H1 (cell line): Measurements from ENCODE around the gene STX2. TPM values are rescaled to one million over a fixed set of nuclear protein-coding genes. Genes with fewer than 3 reads are reported as not detected.

Experiments
- CTCF ChIA-PET: fragments of 300-600 bp; sonication (Branson Sonifier 250); formaldehyde crosslinking; loops from one replicate; lab custom pipeline; 2021; ENCODE audit not compliant: partially characterized antibody; lab: Charles Lee
- POLR2A ChIA-PET: fragments of 300-600 bp; sonication (Branson Sonifier 250); formaldehyde crosslinking; loops from one replicate; lab custom pipeline; 2021; ENCODE audit warnings: inconsistent platforms; ENCODE audit not compliant: partially characterized antibody; lab: Charles Lee
- DNase-seq, 2 experiments: peaks; one replicate each; pipeline versions ENCODE4 v3.0.0 to v3.0.0-alpha.2; 2010 to 2022; ENCODE audit warnings: low spot score in 2 of 2, low read depth in 1 of 2, mixed read lengths in 1 of 2
- FAIRE-seq: peaks from 2 replicates; lab custom pipeline; 2011; peaks lifted over from hg19 to GRCh38; lab: Jason Lieb, UNC
- H2AFZ ChIP-seq: 2 replicates; pipeline ENCODE4 v1.8.1; 2012; ENCODE audit warnings: low read length, inconsistent platforms
- H2AK5ac ChIP-seq: 2 replicates; pipeline ENCODE4 v1.6.1; 2013; ENCODE audit warnings: low read depth, low read length
- H2BK120ac ChIP-seq: replicated peaks from 2 replicates; pipeline ENCODE3; 2013; ENCODE audit warnings: low read depth, low read length, inconsistent platforms
- H2BK12ac ChIP-seq: 2 replicates; pipeline ENCODE4 v1.6.1; 2013; ENCODE audit warnings: low read depth, low read length
- H2BK15ac ChIP-seq: 2 replicates; pipeline ENCODE4 v1.6.1; 2013; ENCODE audit warnings: low read length
- H2BK20ac ChIP-seq: 2 replicates; pipeline ENCODE4 v1.6.1; 2013; ENCODE audit warnings: low read length
- H2BK5ac ChIP-seq: 2 replicates; pipeline ENCODE4 v1.6.1; 2013; ENCODE audit warnings: low read depth, low read length
- H3K14ac ChIP-seq: 2 replicates; pipeline ENCODE4 v1.6.1; 2013; ENCODE audit warnings: inconsistent platforms; ENCODE audit not compliant: insufficient read length
- H3K18ac ChIP-seq: 2 replicates; pipeline ENCODE4 v1.6.1; 2013; ENCODE audit warnings: low read length; ENCODE audit errors: extremely low read depth
- H3K23ac ChIP-seq: 2 replicates; pipeline ENCODE4 v1.6.1; 2013; ENCODE audit warnings: inconsistent platforms; ENCODE audit not compliant: insufficient read length
- H3K23me2 ChIP-seq: 2 replicates; pipeline ENCODE4 v1.6.1; 2013; ENCODE audit warnings: low read depth, low read length
- H3K27ac ChIP-seq: 2 replicates; pipeline ENCODE4 v1.6.1; 2011; ENCODE audit warnings: low read depth, low read length, inconsistent platforms
- H3K27me3 ChIP-seq, 4 experiments: replicated peaks in 1 of 4; 1 replicate in 1 of 4; 2 replicates in 3 of 4; pipeline versions ENCODE4 v1.6.1 to v1.8.1; 2011 to 2013; ENCODE audit warnings: low read length in 3 of 4, mild to moderate bottlenecking in 3 of 4, inconsistent platforms in 2 of 4, mixed read lengths in 2 of 4, moderate library complexity in 1 of 4; ENCODE audit not compliant: control insufficient read depth in 3 of 4, insufficient read depth in 3 of 4; ENCODE audit errors: extremely low read depth in 1 of 4
- H3K36me3 ChIP-seq, 4 experiments: 2 replicates each; pipeline versions ENCODE4 v1.6.1 to v1.8.1; 2011 to 2013; ENCODE audit warnings: mild to moderate bottlenecking in 4 of 4, low read length in 3 of 4, moderate library complexity in 2 of 4, control low read depth in 1 of 4, inconsistent platforms in 1 of 4; ENCODE audit not compliant: insufficient read depth in 4 of 4, control insufficient read depth in 2 of 4
- H3K4ac ChIP-seq: replicated peaks from 2 replicates; pipeline ENCODE3; 2013; ENCODE audit warnings: low read length, low read depth, mixed read lengths, inconsistent platforms; ENCODE audit not compliant: insufficient read length
- H3K4me1 ChIP-seq, 4 experiments: replicated peaks in 1 of 4; 1 replicate in 1 of 4; 2 replicates in 3 of 4; pipeline versions ENCODE4 v1.6.1 to v1.8.1; 2011 to 2013; ENCODE audit warnings: low read length in 3 of 4, inconsistent platforms in 2 of 4, mixed read lengths in 1 of 4; ENCODE audit not compliant: insufficient read depth in 4 of 4, control insufficient read depth in 3 of 4
- H3K4me2 ChIP-seq, 2 experiments: 2 replicates each; pipeline versions ENCODE4 v1.6.1 to v1.8.1; 2011 to 2013; ENCODE audit warnings: low read depth in 2 of 2, low read length in 2 of 2, control low read depth in 1 of 2, inconsistent platforms in 1 of 2, mild to moderate bottlenecking in 1 of 2; ENCODE audit not compliant: insufficient read depth in 1 of 2
- H3K4me3 ChIP-seq, 4 experiments: fragments of 200-600, 300-600 bp in 1 of 4; sonication (generic), shearing (Covaris generic), sonication (Bioruptor Twin) in 1 of 4; 2 replicates each; pipeline versions ENCODE4 v1.5.1 to v1.8.1; 2011 to 2016; ENCODE audit warnings: low read length in 4 of 4, low read depth in 3 of 4, control low read depth in 2 of 4, inconsistent platforms in 2 of 4, mild to moderate bottlenecking in 2 of 4, mixed read lengths in 1 of 4, moderate library complexity in 1 of 4; ENCODE audit not compliant: insufficient read depth in 2 of 4; ENCODE audit errors: extremely low read depth in 1 of 4
- H3K56ac ChIP-seq: replicated peaks from 2 replicates; pipeline ENCODE3; 2013; ENCODE audit warnings: low read depth, mild to moderate bottlenecking, mixed read lengths, low read length, inconsistent platforms; ENCODE audit not compliant: insufficient read length
- H3K79me1 ChIP-seq: 2 replicates; pipeline ENCODE4 v1.6.1; 2013; ENCODE audit warnings: low read depth, low read length, control low read depth
- H3K79me2 ChIP-seq, 2 experiments: 2 replicates each; pipeline versions ENCODE4 v1.6.1 to v1.8.1; 2012 to 2013; ENCODE audit warnings: low read length in 2 of 2, mild to moderate bottlenecking in 2 of 2, inconsistent platforms in 1 of 2; ENCODE audit not compliant: insufficient read depth in 2 of 2, control insufficient read depth in 1 of 2
- H3K9ac ChIP-seq, 4 experiments: replicated peaks in 1 of 4; 1 replicate in 1 of 4; 2 replicates in 3 of 4; pipeline versions ENCODE4 v1.6.1 to v1.8.1; 2011 to 2013; ENCODE audit warnings: low read depth in 3 of 4, low read length in 3 of 4, control low read depth in 2 of 4, mild to moderate bottlenecking in 2 of 4, moderate library complexity in 2 of 4, inconsistent platforms in 1 of 4; ENCODE audit errors: extremely low read depth in 1 of 4
- H3K9me3 ChIP-seq, 2 experiments: 2 replicates each; pipeline versions ENCODE4 v1.6.1 to v1.8.1; 2012 to 2013; ENCODE audit warnings: mild to moderate bottlenecking in 2 of 2, moderate library complexity in 2 of 2, control low read depth in 1 of 2, inconsistent platforms in 1 of 2, low read depth in 1 of 2, low read length in 1 of 2, mixed read lengths in 1 of 2; ENCODE audit not compliant: insufficient read depth in 2 of 2
- H4K20me1 ChIP-seq, 2 experiments: replicated peaks in 1 of 2; 2 replicates each; pipeline versions ENCODE3 to v1.8.1; 2011 to 2013; ENCODE audit warnings: inconsistent platforms in 2 of 2, low read length in 2 of 2, mild to moderate bottlenecking in 1 of 2; ENCODE audit not compliant: insufficient read depth in 2 of 2, control insufficient read depth in 1 of 2
- H4K5ac ChIP-seq: 2 replicates; pipeline ENCODE4 v1.6.1; 2013; ENCODE audit warnings: low read length, low read depth, mixed read lengths, inconsistent platforms; ENCODE audit not compliant: insufficient read length
- H4K8ac ChIP-seq: 2 replicates; pipeline ENCODE4 v1.8.0; 2013; ENCODE audit warnings: mild to moderate bottlenecking, moderate library complexity, low read length, inconsistent platforms; ENCODE audit not compliant: insufficient read depth; ENCODE audit errors: extremely low read depth
- H4K91ac ChIP-seq: replicated peaks from 2 replicates; pipeline ENCODE3; 2013; ENCODE audit warnings: low read length, mixed read lengths, inconsistent platforms; ENCODE audit not compliant: insufficient read length
- ATF2 ChIP-seq: IDR thresholded peaks from 2 replicates; pipeline ENCODE4 v1.6.1; 2012; ENCODE audit warnings: low read length, inconsistent platforms
- BRCA1 ChIP-seq: IDR thresholded peaks from 2 replicates; pipeline ENCODE4 v1.6.1; 2012; ENCODE audit warnings: low read depth, low read length, improper control_type of control experiment
- CBX5 ChIP-seq: fragments of 300-800, 300-1000 bp; sonication (generic); IDR thresholded peaks from 2 replicates; pipeline ENCODE4 v1.7.1; 2016; ENCODE audit warnings: antibody characterized with exemption, low read length, low read depth
- CREB1 ChIP-seq: IDR thresholded peaks from 2 replicates; pipeline ENCODE4 v1.6.1; 2012; ENCODE audit warnings: inconsistent platforms
- HDAC6 ChIP-seq: IDR thresholded peaks from one replicate; pipeline ENCODE4 v1.7.1; 2012; ENCODE audit warnings: low read depth, mild to moderate bottlenecking, inconsistent platforms, low read length, moderate library complexity
- RAD21 ChIP-seq, 2 experiments: IDR thresholded peaks in 1 of 2; conservative IDR thresholded peaks in 1 of 2; 2 replicates each; pipeline ENCODE4 v1.6.1; 2011; ENCODE audit warnings: low read depth in 2 of 2, low read length in 2 of 2, improper control_type of control experiment in 1 of 2, inconsistent platforms in 1 of 2, mild to moderate bottlenecking in 1 of 2, moderate library complexity in 1 of 2
- SAP30 ChIP-seq: fragments of 300-600 bp; sonication (generic); IDR thresholded peaks from 2 replicates; pipeline ENCODE4 v1.7.1; 2012; ENCODE audit warnings: low read length, moderate library complexity, mild to moderate bottlenecking, inconsistent platforms; ENCODE audit not compliant: insufficient read depth, insufficient replicate concordance
- SIN3A ChIP-seq, 2 experiments: IDR thresholded peaks in 1 of 2; conservative IDR thresholded peaks in 1 of 2; 2 replicates each; pipeline ENCODE4 v1.6.1; 2011 to 2012; ENCODE audit warnings: low read length in 2 of 2, improper control_type of control experiment in 1 of 2, low read depth in 1 of 2, mild to moderate bottlenecking in 1 of 2
- SP4 ChIP-seq: IDR thresholded peaks from 2 replicates; pipeline ENCODE4 v1.6.1; 2012; ENCODE audit warnings: low read length, inconsistent platforms
- TAF1 ChIP-seq: IDR thresholded peaks from 2 replicates; pipeline ENCODE4 v1.6.1; 2011; ENCODE audit warnings: mild to moderate bottlenecking, low read depth, low read length
- TAF7 ChIP-seq: optimal IDR thresholded peaks from 2 replicates; pipeline ENCODE3; 2011; ENCODE audit warnings: low read depth, mild to moderate bottlenecking, inconsistent platforms, low read length, moderate library complexity, borderline replicate concordance
- TBP ChIP-seq: IDR thresholded peaks from 2 replicates; pipeline ENCODE4 v1.6.1; 2011; ENCODE audit warnings: low read depth, low read length, improper control_type of control experiment
- YY1 ChIP-seq: IDR thresholded peaks from 2 replicates; pipeline ENCODE4 v1.6.1; 2011; ENCODE audit warnings: low read depth, mild to moderate bottlenecking, low read length
- WGBS, 2 experiments: shearing (Covaris generic) in 1 of 2; methylation state at CpG; one replicate each; pipeline versions ENCODE4 v1.1.6 to v1.1.7; 2013 to 2015; ENCODE audit warnings: low lambda C conversion rate in 2 of 2, mixed read lengths in 2 of 2, inconsistent platforms in 1 of 2, low coverage in 1 of 2, missing lambda C conversion rate in 1 of 2; ENCODE audit not compliant: insufficient replicate concordance in 2 of 2, insufficient coverage in 1 of 2, insufficient read length in 1 of 2; ENCODE audit errors: extremely low coverage in 1 of 2, missing lambda C conversion rate in 1 of 2; 5-methylcytosine and 5-hydroxymethylcytosine counted together
- polyA plus RNA-seq, 7 experiments: library from polyadenylated mRNA; depleted of rRNA in 3 of 7; stranded (reverse) in 5 of 7; unstranded in 2 of 7; fragments of >200 nt in 5 of 7; fragments of 200-250 nt in 2 of 7; gene quantifications; 1 replicate in 5 of 7; 2 replicates in 1 of 7; 4 replicates in 1 of 7; pipeline versions ENCODE4 v1.2.1 to v1.2.3, GENCODE V29; 2011 to 2013; ENCODE audit warnings: missing spikeins in 2 of 7, mixed read lengths in 2 of 7
- total RNA-seq: library from RNA; stranded (reverse); fragmentation: NEBNext Ultra II Directional; extraction: Animal tissue kit (Norgen Biotek cat#: 25700); gene quantifications from 2 replicates; pipeline ENCODE4 v1.2.1, GENCODE V29; 2021

The STX2 gene
- total and polyA plus RNA-seq, 2 of the 8 experiments (the other 6 are each of a cell fraction or from before 2014, with no cell fraction given): 20.0 to 26.3 TPM

DNA sequence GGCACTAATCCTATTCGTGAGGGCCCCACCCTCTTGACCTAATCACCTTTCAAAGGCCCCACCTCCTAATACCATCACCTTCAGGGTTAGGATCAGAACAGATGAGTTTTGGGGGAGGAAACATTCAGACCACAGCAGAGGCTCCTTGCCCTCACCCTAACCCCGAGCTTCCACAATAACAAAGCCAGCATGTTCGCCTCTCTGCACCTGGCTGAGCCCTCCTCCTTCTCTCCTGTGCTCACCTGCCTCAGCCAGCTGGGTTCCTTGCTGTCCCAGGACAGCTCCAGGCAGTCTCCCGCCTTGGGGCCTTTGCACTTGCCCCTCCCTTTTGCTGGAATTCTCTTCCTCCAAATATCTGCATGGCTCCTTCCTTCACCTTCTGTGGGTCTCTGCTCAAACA is 23.1 kb upstream of the STX2 start:
- Histone ChIP-seq H3K4ac (no peak overlapping the region), H4K5ac (no peak overlapping the region), H3K23me2 (no peaks in the 10 kb centered on the region), H3K18ac (no peak overlapping the region), H3K9ac (no peak overlapping the region), H2BK20ac (no peak overlapping the region), H2BK15ac (no peak overlapping the region), H3K23ac (no peak overlapping the region), H2BK12ac (no peak overlapping the region), H3K36me3 (no peaks in the 10 kb centered on the region), H3K14ac (no peak overlapping the region), H4K91ac (no peak overlapping the region), H2BK120ac (no peak overlapping the region), H3K56ac (no peak overlapping the region), H3K4me1 (no peaks in the 10 kb centered on the region), H3K79me2 (no peaks in the 10 kb centered on the region), H3K27ac (no peak overlapping the region), H2AFZ (no peak overlapping the region), H3K27me3 (no peaks in the 10 kb centered on the region), H3K79me1 (no peaks in the 10 kb centered on the region), H3K4me2 (no peak overlapping the region), H3K4me3 (no peak overlapping the region), H4K20me1 (no peaks in the 10 kb centered on the region), H2AK5ac (no peak overlapping the region), H3K9me3 (no peaks in the 10 kb centered on the region; a peak in 1 of 4 replicates), H2BK5ac (no peak overlapping the region), H4K8ac (no peak overlapping the region)
- FAIRE-seq (no peak), DNase-seq (no peak)
- ChIA-PET CTCF (interaction anchor here (1.0 to 1.6 kb wide), 4 partner anchors 8 to 100 kb away, joined by 3 read pairs; partner anchors contain the start of gene STX2), POLR2A (interaction anchor here (2.1 to 2.9 kb wide), 2 partner anchors 8 to 14 kb away, joined by 14 to 16 read pairs; no protein-coding TSS in a partner anchor)
- WGBS, 2 experiments: 86% methylated on average over 4 of the region's 4 CpGs; no CpG with 5 or more reads in 1 of the 2 experiments
- no peak for TF ChIP-seq RAD21 (IDR thresholded peaks at IDR 0.05 in 1 of 2, conservative IDR thresholded peaks at IDR 0.05 in 1 of 2; ENCODE audit: low read depth in 2 of 2, low read length in 2 of 2)
- no peak for TF ChIP-seq SAP30
- no peak for TF ChIP-seq SIN3A (conservative IDR thresholded peaks at IDR 0.05 in 1 of 2, IDR thresholded peaks at IDR 0.05 in 1 of 2; ENCODE audit: low read depth in 1 of 2, low read length in 2 of 2)
- no peak for TF ChIP-seq ATF2
- TF ChIP-seq SP4: no peak
- no peak for TF ChIP-seq TAF7
- no peak for TF ChIP-seq CBX5
- no peak for TF ChIP-seq TAF1
- TF ChIP-seq HDAC6: no peak
- no peak for TF ChIP-seq TBP
- no peak for TF ChIP-seq BRCA1
- no peak for TF ChIP-seq YY1
- TF ChIP-seq CREB1: no peak
